Frontal cortex (tissue), 4 donors: ENCODE measurements around the gene KSR2. TPM values are rescaled to one million over a fixed set of nuclear protein-coding genes. Genes with fewer than 3 reads are reported as not detected.
A peak's percentile ranks its signal among the peaks of the same experiment; 100 is the strongest.
"Not testable (repeated sequence)": the region's sequence is repeated elsewhere in the genome, so short reads cannot be mapped to it uniquely, and the experiment has no call there.

Experiments
- DNase-seq, 2 donors: peaks; one replicate each; pipeline ENCODE4 v3.0.0; 2012; ENCODE audit warnings: low spot score in 2 of 2
- FAIRE-seq: peaks from 2 replicates; lab custom pipeline; 2012; peaks lifted over from hg19 to GRCh38; lab: Jason Lieb, UNC
- total RNA-seq: library from RNA; depleted of rRNA; stranded (reverse); fragments of >200 nt; gene quantifications from one replicate; pipeline ENCODE4 v1.2.3, GENCODE V29; 2014
- donor health status: control.
- donor health status: control.
- donor health status: control.

KSR2 gene
- total RNA-seq, 1 donor from 2014 or later, result 0.82 TPM

- DNase-seq (no peak), FAIRE-seq (no peak)
Observed at GRCh38 chr12:117865505-117865904, 103.3 kb downstream of the KSR2 start.

GRCh38 chr12:117863002-117863709 lies 105.6 kb downstream of the KSR2 start:
- FAIRE-seq (no peak), DNase-seq (no peak)

- FAIRE-seq (no peak), DNase-seq (no peak)
Observed at GRCh38 chr12:117861691-117862090, 107.1 kb downstream of the KSR2 start.

- DNase-seq, FAIRE-seq: not testable (repeated sequence)
Observed at GRCh38 chr12:117860787-117861290, 108.0 kb downstream of the KSR2 start.

- DNase-seq, result no peak
- no peak for FAIRE-seq
Observed at GRCh38 chr12:117860111-117860510, 108.7 kb downstream of the KSR2 start.

GRCh38 chr12:117857632-117858612 lies 110.9 kb downstream of the KSR2 start:
- DNase-seq (no peak), FAIRE-seq (no peak)

GRCh38 chr12:117857139-117857538 lies 111.7 kb downstream of the KSR2 start:
- not testable (repeated sequence) for FAIRE-seq, DNase-seq

GRCh38 chr12:117855165-117855564 lies 113.6 kb downstream of the KSR2 start:
- DNase-seq (no peak), FAIRE-seq (no peak)

GRCh38 chr12:117854339-117855012 lies 114.3 kb downstream of the KSR2 start:
- no peak for DNase-seq
- no peak for FAIRE-seq

- DNase-seq (no peak), FAIRE-seq (no peak)
Observed at GRCh38 chr12:117853600-117853999, 115.2 kb downstream of the KSR2 start.

GRCh38 chr12:117850048-117850447 lies 118.7 kb downstream of the KSR2 start:
- DNase-seq, result peak; percentile 16 to 40
- FAIRE-seq, result no peak

GRCh38 chr12:117847371-117847770 lies 121.4 kb downstream of the KSR2 start:
- DNase-seq (no peak), FAIRE-seq (no peak)

- DNase-seq (no peak), FAIRE-seq (no peak)
Observed at GRCh38 chr12:117845271-117845904, 123.4 kb downstream of the KSR2 start.

- FAIRE-seq (no peak), DNase-seq (no peak)
Observed at GRCh38 chr12:117844114-117844830, 124.5 kb downstream of the KSR2 start.

- no peak for DNase-seq
- no peak for FAIRE-seq
Observed at GRCh38 chr12:117842630-117843029, 126.2 kb downstream of the KSR2 start.

- no peak for FAIRE-seq
- no peak for DNase-seq
Observed at GRCh38 chr12:117842220-117842619, 126.6 kb downstream of the KSR2 start.

- DNase-seq, result no peak
- no peak for FAIRE-seq
Observed at GRCh38 chr12:117837737-117838050, 131.1 kb downstream of the KSR2 start.

- DNase-seq (peak; percentile 25 to 71), FAIRE-seq (no peak)
Observed at GRCh38 chr12:117836999-117837736, 131.6 kb downstream of the KSR2 start.

GRCh38 chr12:117836476-117836875 lies 132.3 kb downstream of the KSR2 start:
- FAIRE-seq (no peak), DNase-seq (no peak)
